Measurements from ENCODE around the gene GEMIN4.

DNA sequence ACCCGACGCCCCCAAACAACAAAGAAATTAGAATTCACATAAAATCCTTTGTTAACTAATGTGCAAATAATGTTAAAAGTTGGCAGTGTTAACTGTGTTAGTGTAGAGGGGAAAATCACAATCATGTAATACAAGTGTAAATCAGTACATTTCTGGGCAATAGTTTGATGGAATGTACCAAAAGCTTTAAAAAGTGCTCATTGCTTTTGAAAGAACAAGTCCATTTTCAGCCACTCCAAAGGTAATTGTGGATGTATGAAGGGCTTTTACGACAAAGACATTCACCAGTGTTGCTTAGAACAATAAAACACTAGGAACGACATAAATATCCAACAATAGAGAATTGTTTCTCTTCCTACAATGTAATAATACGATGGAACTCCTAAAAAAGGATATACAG lies 21.0 kb upstream of the GEMIN4 start:
- TF ChIP-seq, protein P1, sequence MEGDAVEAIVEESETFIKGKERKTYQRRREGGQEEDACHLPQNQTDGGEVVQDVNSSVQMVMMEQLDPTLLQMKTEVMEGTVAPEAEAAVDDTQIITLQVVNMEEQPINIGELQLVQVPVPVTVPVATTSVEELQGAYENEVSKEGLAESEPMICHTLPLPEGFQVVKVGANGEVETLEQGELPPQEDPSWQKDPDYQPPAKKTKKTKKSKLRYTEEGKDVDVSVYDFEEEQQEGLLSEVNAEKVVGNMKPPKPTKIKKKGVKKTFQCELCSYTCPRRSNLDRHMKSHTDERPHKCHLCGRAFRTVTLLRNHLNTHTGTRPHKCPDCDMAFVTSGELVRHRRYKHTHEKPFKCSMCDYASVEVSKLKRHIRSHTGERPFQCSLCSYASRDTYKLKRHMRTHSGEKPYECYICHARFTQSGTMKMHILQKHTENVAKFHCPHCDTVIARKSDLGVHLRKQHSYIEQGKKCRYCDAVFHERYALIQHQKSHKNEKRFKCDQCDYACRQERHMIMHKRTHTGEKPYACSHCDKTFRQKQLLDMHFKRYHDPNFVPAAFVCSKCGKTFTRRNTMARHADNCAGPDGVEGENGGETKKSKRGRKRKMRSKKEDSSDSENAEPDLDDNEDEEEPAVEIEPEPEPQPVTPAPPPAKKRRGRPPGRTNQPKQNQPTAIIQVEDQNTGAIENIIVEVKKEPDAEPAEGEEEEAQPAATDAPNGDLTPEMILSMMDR (IDR thresholded peaks at IDR 0.05) = no peak
- TF ChIP-seq POLR2A (IDR thresholded peaks at IDR 0.05) (no peak), EP300 (IDR thresholded peaks at IDR 0.05) (no peak)
